Ishikawa (cell line): ENCODE data around the gene TMEM269.

Source experiments
- CEBPB ChIP-seq: IDR thresholded peaks from 2 replicates; pipeline ENCODE4 v1.6.1; 2012
- CREB1 ChIP-seq: IDR thresholded peaks from 2 replicates; pipeline ENCODE4 v1.6.1; 2012; ENCODE audit warnings: low read depth
- EGR1 ChIP-seq: IDR thresholded peaks from 2 replicates; pipeline ENCODE4 v1.6.1; 2012
- EP300 ChIP-seq: IDR thresholded peaks from 2 replicates; pipeline ENCODE4 v1.6.1; 2012; ENCODE audit warnings: borderline replicate concordance
- FOXM1 ChIP-seq: IDR thresholded peaks from 2 replicates; pipeline ENCODE4 v1.6.1; 2012; ENCODE audit warnings: low read depth, borderline replicate concordance
- NFIC ChIP-seq: IDR thresholded peaks from 2 replicates; pipeline ENCODE4 v1.6.1; 2012
- RAD21 ChIP-seq: IDR thresholded peaks from 2 replicates; pipeline ENCODE4 v1.6.1; 2012; ENCODE audit warnings: low read depth
- TAF1 ChIP-seq: IDR thresholded peaks from 2 replicates; pipeline ENCODE4 v1.6.1; 2012; ENCODE audit warnings: low read depth, mild to moderate bottlenecking
- TCF12 ChIP-seq: IDR thresholded peaks from 2 replicates; pipeline ENCODE4 v1.6.1; 2012; ENCODE audit warnings: low read depth
- TEAD4 ChIP-seq: IDR thresholded peaks from 2 replicates; pipeline ENCODE4 v1.6.1; 2012
- YY1 ChIP-seq: IDR thresholded peaks from 2 replicates; pipeline ENCODE4 v1.6.1; 2012; ENCODE audit warnings: low read depth
- ZBTB7A ChIP-seq: IDR thresholded peaks from 2 replicates; pipeline ENCODE4 v1.6.1; 2012; ENCODE audit warnings: low read depth
- TF ChIP-seq, protein P1 (sequence below): IDR thresholded peaks from 2 replicates; pipeline ENCODE4 v1.6.1; 2012
- TF ChIP-seq, protein P2 (sequence below): IDR thresholded peaks from 2 replicates; pipeline ENCODE4 v1.6.1; 2012; ENCODE audit warnings: low read depth, mild to moderate bottlenecking
- TF ChIP-seq, protein P3 (sequence below): IDR thresholded peaks from 2 replicates; pipeline ENCODE4 v1.6.1; 2012

TMEM269 gene

DNA sequence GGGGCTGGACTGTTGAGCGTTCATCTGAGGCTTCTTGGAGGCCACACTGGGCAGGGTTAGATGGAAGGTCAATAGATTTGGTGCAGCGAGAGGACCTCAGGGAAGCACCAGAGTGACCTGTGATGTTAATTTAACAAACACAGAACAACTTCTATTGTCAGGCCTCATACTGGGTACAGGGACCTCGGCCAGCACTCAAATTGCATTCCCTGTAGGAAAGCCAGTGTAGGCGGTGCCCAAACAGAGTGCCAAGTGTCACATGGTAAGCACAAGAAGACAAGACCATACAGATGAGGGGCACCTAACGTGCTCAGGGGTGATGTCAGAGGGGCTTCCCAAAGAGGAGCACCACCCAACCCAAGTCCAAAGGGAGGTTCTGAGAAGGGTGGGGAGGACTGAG, 1.3 kb downstream of the TMEM269 start:
- no peak for TF ChIP-seq RAD21
- TF ChIP-seq FOXM1: no peak
- no peak for TF ChIP-seq YY1
- TF ChIP-seq, protein P1, sequence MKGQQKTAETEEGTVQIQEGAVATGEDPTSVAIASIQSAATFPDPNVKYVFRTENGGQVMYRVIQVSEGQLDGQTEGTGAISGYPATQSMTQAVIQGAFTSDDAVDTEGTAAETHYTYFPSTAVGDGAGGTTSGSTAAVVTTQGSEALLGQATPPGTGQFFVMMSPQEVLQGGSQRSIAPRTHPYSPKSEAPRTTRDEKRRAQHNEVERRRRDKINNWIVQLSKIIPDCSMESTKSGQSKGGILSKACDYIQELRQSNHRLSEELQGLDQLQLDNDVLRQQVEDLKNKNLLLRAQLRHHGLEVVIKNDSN: no peak
- TF ChIP-seq, protein P2, sequence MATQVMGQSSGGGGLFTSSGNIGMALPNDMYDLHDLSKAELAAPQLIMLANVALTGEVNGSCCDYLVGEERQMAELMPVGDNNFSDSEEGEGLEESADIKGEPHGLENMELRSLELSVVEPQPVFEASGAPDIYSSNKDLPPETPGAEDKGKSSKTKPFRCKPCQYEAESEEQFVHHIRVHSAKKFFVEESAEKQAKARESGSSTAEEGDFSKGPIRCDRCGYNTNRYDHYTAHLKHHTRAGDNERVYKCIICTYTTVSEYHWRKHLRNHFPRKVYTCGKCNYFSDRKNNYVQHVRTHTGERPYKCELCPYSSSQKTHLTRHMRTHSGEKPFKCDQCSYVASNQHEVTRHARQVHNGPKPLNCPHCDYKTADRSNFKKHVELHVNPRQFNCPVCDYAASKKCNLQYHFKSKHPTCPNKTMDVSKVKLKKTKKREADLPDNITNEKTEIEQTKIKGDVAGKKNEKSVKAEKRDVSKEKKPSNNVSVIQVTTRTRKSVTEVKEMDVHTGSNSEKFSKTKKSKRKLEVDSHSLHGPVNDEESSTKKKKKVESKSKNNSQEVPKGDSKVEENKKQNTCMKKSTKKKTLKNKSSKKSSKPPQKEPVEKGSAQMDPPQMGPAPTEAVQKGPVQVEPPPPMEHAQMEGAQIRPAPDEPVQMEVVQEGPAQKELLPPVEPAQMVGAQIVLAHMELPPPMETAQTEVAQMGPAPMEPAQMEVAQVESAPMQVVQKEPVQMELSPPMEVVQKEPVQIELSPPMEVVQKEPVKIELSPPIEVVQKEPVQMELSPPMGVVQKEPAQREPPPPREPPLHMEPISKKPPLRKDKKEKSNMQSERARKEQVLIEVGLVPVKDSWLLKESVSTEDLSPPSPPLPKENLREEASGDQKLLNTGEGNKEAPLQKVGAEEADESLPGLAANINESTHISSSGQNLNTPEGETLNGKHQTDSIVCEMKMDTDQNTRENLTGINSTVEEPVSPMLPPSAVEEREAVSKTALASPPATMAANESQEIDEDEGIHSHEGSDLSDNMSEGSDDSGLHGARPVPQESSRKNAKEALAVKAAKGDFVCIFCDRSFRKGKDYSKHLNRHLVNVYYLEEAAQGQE: no peak
- TF ChIP-seq ZBTB7A: no peak
- TF ChIP-seq TEAD4: no peak
- no peak for TF ChIP-seq EP300
- TF ChIP-seq EGR1: no peak

DNA sequence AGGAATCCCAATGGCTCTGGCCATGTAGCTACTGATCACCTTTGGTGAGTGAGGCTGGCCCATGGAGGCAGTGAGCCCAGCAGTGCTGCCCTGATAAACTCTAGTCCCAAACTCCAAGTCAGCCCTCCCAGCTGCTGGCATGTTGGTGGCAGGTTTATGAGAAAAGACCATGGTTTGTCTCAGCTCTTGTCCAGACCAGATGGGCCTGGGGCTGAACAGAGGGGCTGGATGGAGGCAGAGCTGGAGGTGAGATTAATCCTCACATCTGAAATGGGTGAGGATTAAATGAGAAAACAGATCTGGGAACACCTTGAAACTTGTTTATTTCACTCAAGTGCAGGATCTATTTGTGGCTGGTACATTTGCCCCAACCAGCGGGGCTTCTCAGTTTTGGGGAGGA, 3.2 kb downstream of the TMEM269 start:
- TF ChIP-seq FOXM1 (no peak), EGR1 (no peak), TAF1 (no peak), RAD21 (no peak), EP300 (no peak), CREB1 (no peak), TCF12 (no peak), NFIC (no peak), ZBTB7A (no peak), CEBPB (no peak), YY1 (no peak), TEAD4 (no peak)
- TF ChIP-seq, protein P3, sequence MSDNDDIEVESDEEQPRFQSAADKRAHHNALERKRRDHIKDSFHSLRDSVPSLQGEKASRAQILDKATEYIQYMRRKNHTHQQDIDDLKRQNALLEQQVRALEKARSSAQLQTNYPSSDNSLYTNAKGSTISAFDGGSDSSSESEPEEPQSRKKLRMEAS: no peak
- TF ChIP-seq, protein P2: no peak
- TF ChIP-seq, protein P1: no peak

DNA sequence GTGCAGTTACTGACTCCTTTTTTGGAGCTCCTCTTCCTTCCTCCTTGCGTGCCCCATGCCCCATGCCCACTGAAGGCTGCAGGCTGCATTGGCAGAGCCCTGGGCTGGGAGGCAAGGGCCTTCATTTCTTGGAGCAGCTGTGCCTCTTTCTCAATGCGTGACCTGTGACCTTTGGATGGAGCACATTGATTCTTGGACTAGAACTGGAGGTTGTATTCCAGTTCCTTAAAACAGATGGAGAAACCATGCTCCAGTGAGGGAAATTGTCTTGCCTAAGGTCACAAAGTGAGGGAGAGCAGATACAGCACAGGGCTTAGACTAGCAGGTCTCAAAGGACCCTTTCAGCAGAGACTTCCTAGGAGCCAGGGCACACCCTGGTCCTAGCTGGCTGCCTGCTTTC, 9.0 kb downstream of the TMEM269 start:
- no peak for TF ChIP-seq FOXM1
- TF ChIP-seq, protein P2: no peak

DNA sequence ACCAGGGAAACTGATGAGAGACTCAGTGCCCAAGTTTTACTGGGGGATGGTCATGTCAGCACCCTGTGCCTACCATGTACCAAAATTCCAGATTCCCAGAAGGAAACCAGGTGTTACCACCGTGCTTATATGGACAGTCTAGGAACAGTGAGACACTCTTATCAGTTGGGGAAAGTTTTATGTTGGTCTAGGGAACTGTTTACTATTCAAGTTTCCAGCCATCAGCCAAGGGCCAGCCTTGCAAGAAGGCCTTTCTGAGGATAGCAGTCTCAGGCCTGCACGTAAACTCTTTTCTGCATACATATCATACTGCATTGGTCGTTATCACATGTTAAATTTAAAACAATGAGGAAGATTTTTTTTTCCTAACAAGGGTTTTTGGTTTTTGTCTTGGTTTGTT, 12.6 kb downstream of the TMEM269 start:
- TF ChIP-seq NFIC (no peak), RAD21 (no peak), YY1 (no peak), TEAD4 (no peak), EGR1 (no peak), EP300 (no peak)
- TF ChIP-seq, protein P3: no peak

DNA sequence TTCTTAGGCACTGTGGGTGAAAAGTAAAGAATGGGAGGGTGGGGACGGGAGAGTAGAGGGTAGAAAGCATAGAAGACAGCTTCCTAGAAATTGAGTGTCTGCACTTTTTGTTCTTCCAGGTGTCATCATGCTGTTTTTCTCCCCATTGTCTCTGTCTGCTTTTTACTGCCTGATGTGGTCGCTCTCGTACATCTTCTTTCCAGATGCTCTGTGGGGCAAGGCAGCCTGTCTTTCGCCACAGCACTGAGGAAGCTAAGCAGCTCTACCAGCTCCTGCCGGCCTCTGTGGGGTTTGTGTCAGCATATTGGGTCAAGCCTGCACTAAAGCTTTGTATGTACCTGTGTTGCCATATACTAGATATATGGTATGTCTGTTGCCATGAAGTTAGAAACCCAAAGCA, 13.2 kb downstream of the TMEM269 start:
- TF ChIP-seq RAD21 (no peak), TEAD4 (no peak), EGR1 (no peak), TCF12 (no peak), EP300 (no peak), FOXM1 (no peak), NFIC (no peak), CREB1 (no peak), TAF1 (no peak)
- TF ChIP-seq, protein P1: no peak
